Choroid plexus epithelial cell (primary cell): Measurements from ENCODE around the gene C19orf81.
"Not testable (repeated sequence)": the region's sequence is repeated elsewhere in the genome, so short reads cannot be mapped to it uniquely, and the experiment has no call there.

ENCODE experiments used
- DNase-seq: peaks from one replicate; pipeline ENCODE4 v3.0.0-alpha.2; 2010; ENCODE audit warnings: low read depth
- H3K4me3 ChIP-seq: 2 replicates; pipeline ENCODE4 v1.5.1; 2011; ENCODE audit warnings: low read depth, mild to moderate bottlenecking, control low read depth, low read length, moderate library complexity
- CTCF ChIP-seq: conservative IDR thresholded peaks from 2 replicates; pipeline ENCODE4 v1.5.1; 2011; ENCODE audit warnings: low read depth, mild to moderate bottlenecking, control low read depth, inconsistent platforms, low read length, moderate library complexity

C19orf81 gene

GRCh38 chr19:50607388-50607787 is 41.9 kb upstream of the C19orf81 start:
- no peak for TF ChIP-seq CTCF
- DNase-seq, result no peak
- no peak overlapping the region for H3K4me3 ChIP-seq

- DNase-seq, result peak; percentile 36
- no peak overlapping the region for H3K4me3 ChIP-seq
- TF ChIP-seq CTCF, result no peak
These were observed 41.1 kb upstream of the C19orf81 start for GRCh38 chr19:50607874-50608785.

GRCh38 chr19:50612504-50613404 is 36.5 kb upstream of the C19orf81 start:
- DNase-seq, result not testable (repeated sequence)

GRCh38 chr19:50618379-50618778 is 30.9 kb upstream of the C19orf81 start:
- not testable (repeated sequence) for DNase-seq, H3K4me3 ChIP-seq

More at GRCh38 chr19:50612504-50613404, 36.5 kb upstream of the C19orf81 start:
- not testable (repeated sequence) for H3K4me3 ChIP-seq

- H3K4me3 ChIP-seq, DNase-seq: not testable (repeated sequence)
These were observed 30.1 kb upstream of the C19orf81 start for GRCh38 chr19:50619184-50619583.

GRCh38 chr19:50620394-50620906 is 28.8 kb upstream of the C19orf81 start:
- not testable (repeated sequence) for H3K4me3 ChIP-seq, DNase-seq

GRCh38 chr19:50624949-50625600 is 24.2 kb upstream of the C19orf81 start:
- H3K4me3 ChIP-seq, result no peak overlapping the region
- TF ChIP-seq CTCF, result no peak
- DNase-seq, result no peak

- no peak for TF ChIP-seq CTCF
These were observed 23.2 kb upstream of the C19orf81 start for GRCh38 chr19:50626011-50626410.

More at GRCh38 chr19:50626011-50626410, 23.2 kb upstream of the C19orf81 start:
- H3K4me3 ChIP-seq, result no peak overlapping the region
- no peak for DNase-seq
